Testis (tissue), 2 donors: ENCODE data around the gene AKT1.

Experiments used
- CTCF ChIP-seq, 3 experiments: fragments of 450-650 bp in 2 of 3; fragments of 200-600 bp in 1 of 3; sonication (generic) in 1 of 3; IDR thresholded peaks; one replicate each; pipeline ENCODE4 v1.5.1; 2016 to 2019; ENCODE audit warnings: antibody characterized with exemption in 3 of 3, mild to moderate bottlenecking in 2 of 3, moderate library complexity in 1 of 3
- POLR2A ChIP-seq: fragments of 450-650 bp; IDR thresholded peaks from one replicate; pipeline ENCODE4 v1.6.1; 2017; ENCODE audit warnings: antibody characterized with exemption, mild to moderate bottlenecking, moderate library complexity

- TF ChIP-seq POLR2A (no peak), CTCF (IDR thresholded peaks at IDR 0.05) (no peak)
These were observed 15.6 kb downstream of the AKT1 start for GRCh38 chr14:104779776-104780512.
